Lung (tissue), 12 donors: ENCODE measurements around the gene POLR2A. TPM values are rescaled to one million over a fixed set of nuclear protein-coding genes. Genes with fewer than 3 reads are reported as not detected.

ENCODE experiments used
- ATAC-seq: fragments of 200-7000 bp; cut with Tn5 transposase; one replicate; pipeline ENCODE4 v1.9.1; 2020; ENCODE audit warnings: moderate number of reproducible peaks; ENCODE audit not compliant: insufficient read depth, low FRiP score
- DNase-seq, 3 donors: peaks; one replicate each; pipeline ENCODE4 v3.0.0-alpha.2; 2013 to 2017
- H3K27ac ChIP-seq, 2 donors: one replicate each; pipeline ENCODE4 v1.5.1; 2013; ENCODE audit warnings: mild to moderate bottlenecking in 2 of 2, moderate library complexity in 2 of 2, control low read depth in 1 of 2, inconsistent platforms in 1 of 2, low read depth in 1 of 2, low read length in 1 of 2
- H3K27me3 ChIP-seq, 3 donors: one replicate each; pipeline ENCODE4 v1.5.1; 2013; ENCODE audit warnings: low read length in 2 of 3; ENCODE audit not compliant: control insufficient read depth in 3 of 3, insufficient read depth in 3 of 3
- H3K36me3 ChIP-seq, 4 donors: one replicate each; pipeline ENCODE4 v1.5.1; 2013; ENCODE audit warnings: low read length in 4 of 4, mild to moderate bottlenecking in 1 of 4, moderate library complexity in 1 of 4; ENCODE audit not compliant: control insufficient read depth in 4 of 4, insufficient read depth in 4 of 4
- H3K4me1 ChIP-seq, 5 donors: one replicate each; pipeline ENCODE4 v1.5.1; 2013; ENCODE audit warnings: low read length in 5 of 5, mild to moderate bottlenecking in 2 of 5, moderate library complexity in 1 of 5; ENCODE audit not compliant: control insufficient read depth in 5 of 5, insufficient read depth in 5 of 5
- H3K4me3 ChIP-seq: one replicate; pipeline ENCODE4 v1.5.1; 2013; ENCODE audit warnings: mild to moderate bottlenecking, control low read depth, moderate library complexity
- H3K9ac ChIP-seq, 2 donors: one replicate each; pipeline ENCODE4 v1.5.1; 2013; ENCODE audit warnings: low read length in 2 of 2, control low read depth in 1 of 2; ENCODE audit not compliant: insufficient read depth in 1 of 2
- H3K9me3 ChIP-seq, 4 donors: one replicate each; pipeline ENCODE4 v1.5.1; 2013; ENCODE audit warnings: low read length in 3 of 4, mild to moderate bottlenecking in 1 of 4, moderate library complexity in 1 of 4; ENCODE audit not compliant: control insufficient read depth in 4 of 4, insufficient read depth in 3 of 4
- WGBS, 2 donors: extraction: QIAGEN DNeasy Blood & Tissue Kit; methylation state at CpG; one replicate each; pipeline ENCODE4 v1.1.7; 2013; 5-methylcytosine and 5-hydroxymethylcytosine counted together
- polyA plus RNA-seq, 2 donors: library from polyadenylated mRNA; stranded (reverse); fragments of 200-250 nt; gene quantifications; one replicate each; pipeline ENCODE4 v1.2.1, GENCODE V29; 2013
- total RNA-seq, 2 donors: library from RNA; depleted of rRNA in 1 of 2; stranded (reverse); fragments of >200 nt in 1 of 2; gene quantifications; one replicate each; pipeline ENCODE4 v1.2.1, GENCODE V29; 2014 to 2021
- TF ChIP-seq, protein P1 (sequence below): IDR thresholded peaks from 2 replicates; pipeline ENCODE4 v1.5.1; 2012; ENCODE audit warnings: mild to moderate bottlenecking; ENCODE audit errors: control extremely low read depth, extremely low read depth
- donor health status: control.
- donor health status: control.
- donor health status: Bipolar disorder and iron deficiency.
- donor health status: healthy.
- donor health status: DM: yes; HTN: yes; CAD: no.

POLR2A gene
- total and polyA plus RNA-seq, 4 donors: 37.8 to 129 (median 76.9) TPM

DNA sequence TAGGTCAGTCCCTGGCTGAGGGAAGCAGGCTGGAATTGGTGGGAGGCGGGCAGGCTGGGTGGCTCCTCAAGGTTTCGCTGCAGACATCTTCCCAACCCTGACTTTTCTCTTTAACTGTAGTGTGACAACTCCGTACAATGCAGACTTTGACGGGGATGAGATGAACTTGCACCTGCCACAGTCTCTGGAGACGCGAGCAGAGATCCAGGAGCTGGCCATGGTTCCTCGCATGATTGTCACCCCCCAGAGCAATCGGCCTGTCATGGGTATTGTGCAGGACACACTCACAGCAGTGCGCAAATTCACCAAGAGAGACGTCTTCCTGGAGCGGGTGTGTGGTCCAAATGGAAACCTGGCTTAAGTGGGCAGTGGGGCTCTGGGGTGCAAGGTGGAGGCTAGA is 15.0 kb downstream of the POLR2A start:
- H3K4me3 ChIP-seq: no peak overlapping the region
- no peaks in the 10 kb centered on the region for H3K4me1 ChIP-seq
- TF ChIP-seq, protein P1, sequence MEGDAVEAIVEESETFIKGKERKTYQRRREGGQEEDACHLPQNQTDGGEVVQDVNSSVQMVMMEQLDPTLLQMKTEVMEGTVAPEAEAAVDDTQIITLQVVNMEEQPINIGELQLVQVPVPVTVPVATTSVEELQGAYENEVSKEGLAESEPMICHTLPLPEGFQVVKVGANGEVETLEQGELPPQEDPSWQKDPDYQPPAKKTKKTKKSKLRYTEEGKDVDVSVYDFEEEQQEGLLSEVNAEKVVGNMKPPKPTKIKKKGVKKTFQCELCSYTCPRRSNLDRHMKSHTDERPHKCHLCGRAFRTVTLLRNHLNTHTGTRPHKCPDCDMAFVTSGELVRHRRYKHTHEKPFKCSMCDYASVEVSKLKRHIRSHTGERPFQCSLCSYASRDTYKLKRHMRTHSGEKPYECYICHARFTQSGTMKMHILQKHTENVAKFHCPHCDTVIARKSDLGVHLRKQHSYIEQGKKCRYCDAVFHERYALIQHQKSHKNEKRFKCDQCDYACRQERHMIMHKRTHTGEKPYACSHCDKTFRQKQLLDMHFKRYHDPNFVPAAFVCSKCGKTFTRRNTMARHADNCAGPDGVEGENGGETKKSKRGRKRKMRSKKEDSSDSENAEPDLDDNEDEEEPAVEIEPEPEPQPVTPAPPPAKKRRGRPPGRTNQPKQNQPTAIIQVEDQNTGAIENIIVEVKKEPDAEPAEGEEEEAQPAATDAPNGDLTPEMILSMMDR: no peak
- 88 to 94% methylated on average over 11 of the region's 11 CpGs for WGBS, 2 donors
- no peak overlapping the region for H3K27ac ChIP-seq
- H3K9ac ChIP-seq: no peak overlapping the region
- ATAC-seq: no peak
- no peaks in the 10 kb centered on the region for H3K9me3 ChIP-seq
- DNase-seq: no peak
- H3K36me3 ChIP-seq: peaks cover 42 to 73% (median 60%) of the 10 kb centered on the region in 4 donors
- H3K27me3 ChIP-seq: no peaks in the 10 kb centered on the region

DNA sequence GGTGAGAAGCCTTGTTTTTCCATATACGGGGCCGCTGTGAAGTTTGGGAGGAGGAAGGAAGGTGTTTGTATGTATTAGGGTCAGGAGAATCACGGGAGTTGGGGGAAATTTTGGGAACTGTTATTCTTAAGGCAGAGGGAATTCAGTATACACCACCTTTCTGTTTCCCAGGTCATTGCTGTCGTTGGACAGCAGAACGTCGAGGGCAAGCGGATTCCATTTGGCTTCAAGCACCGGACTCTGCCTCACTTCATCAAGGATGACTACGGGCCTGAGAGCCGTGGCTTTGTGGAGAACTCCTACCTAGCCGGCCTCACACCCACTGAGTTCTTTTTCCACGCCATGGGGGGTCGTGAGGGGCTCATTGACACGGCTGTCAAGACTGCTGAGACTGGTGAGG is 17.6 kb downstream of the POLR2A start:
- 86 to 93% methylated on average over 14 of the region's 14 CpGs for WGBS, 2 donors
- Histone ChIP-seq H3K27ac (no peak overlapping the region), H3K4me3 (no peak overlapping the region), H3K9ac (no peak overlapping the region), H3K27me3 (no peaks in the 10 kb centered on the region), H3K4me1 (no peaks in the 10 kb centered on the region), H3K36me3 (peaks cover 47 to 70% (median 67%) of the 10 kb centered on the region in 4 donors), H3K9me3 (no peaks in the 10 kb centered on the region)
- no peak for DNase-seq
- TF ChIP-seq, protein P1: no peak
- ATAC-seq: no peak

DNA sequence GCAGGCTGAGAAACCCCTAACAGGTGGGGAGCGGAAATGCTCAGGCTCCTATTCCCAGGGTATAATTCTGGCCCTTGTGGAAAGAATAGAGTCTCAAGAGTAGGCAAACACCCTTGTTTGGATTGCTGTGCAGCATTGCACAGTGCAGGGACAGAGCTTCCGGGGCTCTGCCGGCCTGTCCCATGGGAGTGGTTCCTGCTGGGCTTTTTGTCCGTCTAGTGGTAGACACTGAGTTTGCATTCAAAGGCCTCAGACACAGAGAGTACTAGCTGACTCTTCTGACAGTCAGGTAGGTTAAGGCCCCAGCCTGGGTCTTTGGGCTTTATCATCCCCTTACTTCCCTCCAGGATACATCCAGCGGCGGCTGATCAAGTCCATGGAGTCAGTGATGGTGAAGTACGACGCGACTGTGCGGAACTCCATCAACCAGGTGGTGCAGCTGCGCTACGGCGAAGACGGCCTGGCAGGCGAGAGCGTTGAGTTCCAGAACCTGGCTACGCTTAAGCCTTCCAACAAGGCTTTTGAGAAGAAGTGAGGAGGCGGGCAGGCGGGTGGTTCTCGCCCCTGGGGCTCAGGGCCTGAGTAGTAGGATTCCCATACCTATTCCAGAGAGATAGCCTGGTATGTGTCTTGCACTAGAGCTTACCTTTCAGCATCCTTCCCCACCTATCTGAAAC is 18.1 kb downstream of the POLR2A start:
- ATAC-seq (no peak), DNase-seq (no peak)
- no peaks in the 10 kb centered on the region for H3K4me1 ChIP-seq
- 95 to 96% methylated on average over 20 of the region's 20 CpGs for WGBS, 2 donors
- H3K4me3 ChIP-seq: no peak overlapping the region
- H3K27ac ChIP-seq: no peak overlapping the region
- TF ChIP-seq, protein P1: no peak
- no peaks in the 10 kb centered on the region for H3K9me3 ChIP-seq
- no peaks in the 10 kb centered on the region for H3K27me3 ChIP-seq
- H3K36me3 ChIP-seq: peaks cover 43 to 69% (median 66%) of the 10 kb centered on the region in 4 donors
- no peak overlapping the region for H3K9ac ChIP-seq

DNA sequence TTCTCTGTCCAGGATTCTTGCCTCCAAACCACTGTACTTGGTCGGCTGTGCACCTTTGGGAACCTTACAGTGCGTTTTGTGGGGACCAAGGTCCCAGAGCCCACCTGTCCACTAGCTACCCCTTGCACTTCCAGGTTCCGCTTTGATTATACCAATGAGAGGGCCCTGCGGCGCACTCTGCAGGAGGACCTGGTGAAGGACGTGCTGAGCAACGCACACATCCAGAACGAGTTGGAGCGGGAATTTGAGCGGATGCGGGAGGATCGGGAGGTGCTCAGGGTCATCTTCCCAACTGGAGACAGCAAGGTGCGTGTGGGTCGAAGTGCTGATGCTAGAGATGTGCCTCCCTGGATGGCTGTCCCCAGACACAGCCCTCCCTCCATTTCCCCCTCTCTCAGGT is 18.8 kb downstream of the POLR2A start:
- Histone ChIP-seq H3K9ac (no peak overlapping the region), H3K4me3 (no peak overlapping the region), H3K9me3 (no peaks in the 10 kb centered on the region), H3K4me1 (no peaks in the 10 kb centered on the region), H3K27ac (no peak overlapping the region), H3K27me3 (no peaks in the 10 kb centered on the region), H3K36me3 (peaks cover 44 to 68% (median 62%) of the 10 kb centered on the region in 4 donors)
- DNase-seq: no peak
- ATAC-seq: no peak
- 91% methylated on average over 14 of the region's 14 CpGs for WGBS, 2 donors
- TF ChIP-seq, protein P1: no peak
